ENCODE measurements around the gene SHISA4.
"Not testable (repeated sequence)": the region's sequence is repeated elsewhere in the genome, so short reads cannot be mapped to it uniquely, and the experiment has no call there.

The SHISA4 gene

DNA sequence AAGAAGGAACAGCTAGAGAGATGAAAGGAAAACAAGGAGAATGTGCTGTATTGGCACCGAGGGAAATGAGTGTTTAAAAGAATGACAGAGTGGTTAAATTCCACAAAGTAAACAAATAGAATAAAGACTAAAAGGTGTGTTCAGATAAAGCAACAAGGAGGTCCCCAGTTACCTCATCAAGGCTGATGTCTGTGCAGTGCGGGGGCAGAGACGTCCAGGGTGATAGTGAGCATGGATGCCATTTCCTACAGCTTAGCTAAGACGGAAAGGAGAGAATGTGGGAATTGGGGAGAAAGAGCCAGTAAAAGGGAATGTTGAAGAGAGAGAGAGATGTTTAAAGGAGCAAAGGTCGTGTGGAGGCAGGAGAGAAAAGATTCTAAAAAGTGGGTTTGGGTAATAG, 42.1 kb downstream of the SHISA4 start:
- no peak for DNase-seq (ENCODE audit: low spot score)

DNA sequence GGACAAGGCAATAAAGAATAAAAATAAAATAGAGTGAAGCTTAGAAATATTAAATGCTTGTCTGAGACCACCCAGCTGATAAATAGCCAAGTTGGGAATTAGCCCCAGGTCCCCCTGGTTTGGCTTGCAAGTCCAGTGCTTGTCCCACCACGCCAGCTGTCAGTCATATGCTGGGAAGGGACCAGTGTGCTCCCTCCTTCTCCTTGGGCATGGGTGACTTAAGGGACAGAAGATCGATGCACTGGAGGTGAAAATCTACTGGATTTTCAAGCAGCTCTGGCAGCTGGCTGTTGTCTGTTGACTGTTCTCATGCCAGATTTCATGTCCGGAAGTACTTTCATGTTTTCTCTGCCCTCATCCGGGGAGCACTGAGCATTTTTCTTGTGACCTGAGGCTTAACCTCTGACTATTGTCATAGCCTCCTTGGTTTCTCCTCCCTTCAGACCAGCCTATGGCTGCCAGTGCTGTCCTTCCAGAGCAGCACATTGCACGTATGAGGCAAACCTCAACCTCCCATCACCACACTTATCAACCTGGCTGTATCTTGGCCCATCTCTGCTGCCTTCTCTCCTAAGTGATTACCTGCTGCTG, 45.2 kb downstream of the SHISA4 start:
- no peak for DNase-seq (ENCODE audit: low spot score)

DNA sequence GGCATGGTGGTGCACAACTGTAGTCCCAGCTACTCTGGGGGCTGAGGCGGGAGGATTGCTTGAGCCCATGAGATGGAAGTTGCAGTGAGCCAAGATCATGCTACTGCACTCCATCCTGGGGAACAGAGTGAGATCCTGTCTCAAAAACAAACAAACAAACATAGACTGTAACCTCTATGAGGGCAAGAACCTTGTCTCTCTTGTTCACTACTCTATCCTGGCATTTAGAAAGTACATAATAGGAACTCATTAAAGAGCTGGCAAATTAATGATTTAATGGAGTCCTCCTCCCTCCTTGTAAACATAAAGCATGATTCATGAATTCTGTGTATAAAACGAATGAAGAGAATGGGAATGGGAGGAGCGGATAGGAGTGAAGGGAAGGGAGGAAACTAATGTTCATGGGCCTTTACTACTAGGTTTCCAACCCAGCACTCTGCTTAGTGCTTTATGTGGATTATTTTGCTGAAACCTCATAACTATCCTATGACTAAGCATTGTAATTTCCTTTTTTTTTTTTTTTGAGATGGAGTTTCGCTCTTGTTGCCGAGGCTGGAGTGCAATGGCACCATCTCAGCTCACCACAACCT, 49.0 kb downstream of the SHISA4 start:
- DNase-seq (ENCODE audit: low spot score), result no peak

- DNase-seq (ENCODE audit: low spot score), result no peak
Observed at GRCh38 chr1:201938440-201939035, 49.8 kb downstream of the SHISA4 start.

DNA sequence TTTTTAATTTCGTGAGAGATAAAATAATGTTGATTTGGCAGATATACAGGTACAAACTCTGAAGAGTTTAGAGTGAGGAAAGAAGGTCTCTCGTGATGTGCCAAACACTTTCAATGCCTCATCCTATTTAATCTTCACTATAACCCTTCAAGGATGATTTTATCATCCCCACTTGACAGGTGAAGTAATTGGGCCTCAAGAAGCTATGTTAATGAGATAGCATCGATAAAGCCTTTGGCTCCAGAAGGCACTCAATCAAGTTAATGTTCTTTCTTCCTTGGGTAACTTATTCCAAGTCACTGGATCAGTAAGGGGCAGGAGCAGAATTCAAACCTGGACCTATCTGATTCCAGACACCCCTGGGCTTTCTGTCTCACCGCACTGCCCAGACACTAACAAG, 50.5 kb downstream of the SHISA4 start:
- no peak for DNase-seq (ENCODE audit: low spot score)

- DNase-seq (ENCODE audit: low spot score), result no peak
Observed at GRCh38 chr1:201939574-201939973, 50.9 kb downstream of the SHISA4 start.

GRCh38 chr1:201940316-201940715, 51.6 kb downstream of the SHISA4 start:
- not testable (repeated sequence) for DNase-seq (ENCODE audit: low spot score)

GRCh38 chr1:201941420-201942128, 52.9 kb downstream of the SHISA4 start:
- no peak for DNase-seq (ENCODE audit: low spot score)

- DNase-seq (ENCODE audit: low spot score), result no peak
Observed at GRCh38 chr1:201942129-201942495, 53.4 kb downstream of the SHISA4 start.
